GM21515 (cell line): ENCODE measurements around the gene MYL10.
"Not testable (repeated sequence)": the region's sequence is repeated elsewhere in the genome, so short reads cannot be mapped to it uniquely, and the experiment has no call there.

ENCODE experiments used
- ATAC-seq: cut with Tn5 transposase; IDR thresholded peaks from one replicate; pipeline ENCODE4 v1.9.1; 2021; ENCODE audit not compliant: unreplicated experiment

The MYL10 gene

DNA sequence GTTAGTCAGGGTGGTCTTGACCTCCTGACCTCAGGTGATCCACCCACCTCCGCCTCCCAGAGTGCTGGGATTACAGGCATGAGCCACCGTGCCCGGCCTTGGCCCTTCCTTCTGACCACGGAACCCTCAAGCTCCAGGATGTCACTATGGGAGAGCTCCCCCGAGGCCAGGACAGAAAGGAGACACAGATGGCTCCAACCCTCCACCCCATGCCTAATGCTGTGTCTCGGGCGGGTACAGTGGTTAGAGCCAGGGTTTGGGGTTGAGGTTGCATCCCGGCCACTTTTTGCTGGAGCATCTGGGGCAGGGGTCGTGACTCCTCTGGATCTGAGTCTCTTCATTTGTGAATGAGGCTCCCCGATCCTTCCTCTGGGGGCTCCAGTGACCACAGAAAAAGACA, 8.1 kb downstream of the MYL10 start:
- ATAC-seq: no peak

DNA sequence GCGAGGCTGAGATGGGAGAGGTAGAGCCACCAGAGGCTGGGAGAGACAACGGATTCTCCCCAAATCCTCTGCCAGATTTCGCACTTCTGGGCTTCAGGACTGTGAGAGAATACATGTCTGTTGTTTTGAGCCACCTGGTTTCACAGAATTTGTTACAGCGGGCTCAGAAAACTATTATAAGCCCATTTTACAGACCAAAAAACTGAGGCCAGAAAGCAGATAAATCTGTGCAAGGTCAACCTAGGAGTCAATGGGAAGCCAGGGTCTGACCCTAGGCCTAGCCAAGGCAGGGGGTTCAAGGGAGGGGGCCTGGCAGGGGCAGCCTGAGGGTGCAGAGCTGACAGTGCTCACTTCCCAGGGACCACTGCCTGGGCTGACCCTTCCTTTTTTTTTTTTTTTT, 8.7 kb downstream of the MYL10 start:
- ATAC-seq: no peak

DNA sequence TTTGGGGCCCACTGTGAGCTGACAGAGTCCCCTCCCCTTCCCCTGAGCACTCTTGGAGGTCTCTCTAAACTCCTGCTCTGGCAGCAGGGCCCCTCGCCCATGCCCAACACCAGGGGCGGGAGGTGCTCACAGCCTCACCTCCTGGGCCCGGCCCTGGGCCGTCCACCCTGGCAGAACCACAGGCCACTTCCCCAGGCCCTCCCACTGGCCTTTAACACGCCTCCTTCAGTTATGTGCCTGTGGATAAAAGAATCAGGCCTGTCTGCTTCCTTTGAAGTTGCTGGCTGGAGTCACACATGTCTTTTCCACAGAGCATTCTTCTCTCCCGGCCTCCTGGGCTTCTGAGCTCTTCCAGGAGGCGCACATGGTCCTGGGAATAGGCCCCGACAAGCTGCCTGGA, 10.2 kb downstream of the MYL10 start:
- no peak for ATAC-seq

DNA sequence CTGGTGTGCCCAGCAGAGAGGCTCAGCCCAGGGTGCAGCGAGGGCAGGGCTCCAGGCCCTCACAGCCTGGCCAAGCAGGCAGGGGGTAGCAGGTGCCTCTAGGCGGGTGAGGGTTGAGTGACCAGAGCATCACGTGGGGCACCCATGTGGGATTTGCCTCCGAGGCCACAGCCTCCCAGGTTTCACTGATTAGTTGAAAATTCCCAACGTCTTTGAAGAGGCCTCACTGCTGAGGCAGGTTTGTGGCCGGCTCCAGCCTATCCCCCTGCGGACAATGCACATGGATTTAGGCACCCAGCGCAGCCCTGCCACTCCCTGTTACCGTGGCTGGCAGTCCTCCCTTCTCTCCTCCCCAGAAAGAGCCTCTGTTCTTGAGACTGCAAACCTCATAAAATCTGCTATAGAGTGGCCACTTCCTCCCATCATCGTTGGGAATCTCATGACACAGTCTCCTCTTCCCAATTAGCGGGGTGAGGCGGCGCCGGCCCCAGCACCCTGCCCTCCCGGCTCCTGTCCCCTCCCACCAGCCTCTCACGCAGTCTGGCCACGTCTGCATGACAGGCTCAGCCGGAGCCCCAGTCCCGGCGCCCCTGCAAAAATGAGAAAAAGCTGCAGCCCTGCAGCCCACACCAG, 10.8 kb downstream of the MYL10 start:
- no peak for ATAC-seq

DNA sequence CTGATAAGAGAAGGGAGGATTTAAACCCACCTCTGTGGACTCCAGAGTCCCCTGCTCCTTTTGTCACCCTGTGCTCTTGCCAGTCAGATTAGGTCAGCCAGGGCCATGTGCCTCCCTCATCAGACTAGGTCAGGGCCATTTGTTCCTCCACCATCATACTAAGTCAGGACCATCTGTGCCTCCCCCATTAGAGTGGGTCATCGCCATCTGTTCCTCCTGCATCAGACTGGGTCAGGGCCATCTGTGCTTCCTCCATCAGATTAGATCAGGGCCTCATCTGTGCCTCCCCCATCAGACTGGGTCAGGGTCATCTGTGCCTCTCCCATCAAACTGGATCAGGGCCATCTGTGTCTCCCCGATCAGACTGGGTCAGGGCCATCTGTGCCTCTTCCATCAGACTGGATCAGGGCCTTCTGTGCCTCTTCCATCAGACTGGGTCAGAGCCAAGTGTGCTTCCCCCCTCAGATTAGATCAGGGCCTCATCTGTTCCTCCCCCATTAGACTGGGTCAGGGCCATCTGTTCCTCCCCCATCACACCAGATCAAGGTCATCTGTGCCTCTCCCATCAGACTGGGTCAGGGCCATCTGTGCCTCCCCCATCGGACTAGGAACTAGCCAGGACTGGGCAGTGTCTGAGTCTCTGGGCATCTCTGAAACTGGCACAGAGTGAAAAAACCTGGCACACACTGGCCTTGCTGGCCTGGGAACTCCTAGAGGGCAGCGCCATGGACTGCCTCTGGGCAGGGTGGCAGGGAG, 11.5 kb downstream of the MYL10 start:
- no peak for ATAC-seq

DNA sequence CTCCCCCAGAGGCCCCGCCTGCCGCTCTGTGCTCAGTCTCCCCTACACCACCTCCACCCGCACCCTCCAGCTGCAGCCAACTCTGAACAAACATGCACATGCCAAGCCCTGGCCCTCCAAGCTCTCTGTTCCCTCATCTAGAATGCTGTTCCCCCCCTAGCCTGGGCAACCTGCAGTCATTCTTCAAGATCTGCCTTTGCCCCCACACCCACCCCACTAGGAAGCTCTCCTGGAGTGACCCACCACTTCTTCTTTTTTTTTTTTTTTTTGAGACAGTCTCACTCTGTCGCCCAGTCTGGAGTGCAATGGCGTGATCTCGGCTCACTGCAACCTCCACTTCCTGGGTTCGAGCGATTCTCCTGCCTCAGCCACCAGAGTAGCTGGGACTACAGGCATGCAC, 13.7 kb downstream of the MYL10 start:
- ATAC-seq: no peak

DNA sequence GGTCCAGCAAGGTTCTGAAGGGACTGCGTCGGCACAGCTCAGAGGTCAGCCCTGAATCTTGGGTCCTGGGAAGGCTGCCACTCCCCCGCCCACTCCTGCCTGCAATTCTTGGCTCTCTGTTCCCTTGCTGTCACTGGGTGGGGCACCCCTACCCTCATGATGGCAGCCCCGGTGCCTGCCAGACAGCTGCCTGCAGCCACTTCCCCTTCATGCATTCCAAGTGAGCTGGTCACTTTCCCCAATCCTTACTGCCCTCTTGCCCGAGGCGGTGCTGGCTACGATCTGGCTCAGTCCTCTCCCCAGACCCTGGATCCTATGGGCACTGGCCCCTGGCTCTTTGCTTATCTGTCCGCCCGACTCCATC, 14.2 kb downstream of the MYL10 start:
- no peak for ATAC-seq

DNA sequence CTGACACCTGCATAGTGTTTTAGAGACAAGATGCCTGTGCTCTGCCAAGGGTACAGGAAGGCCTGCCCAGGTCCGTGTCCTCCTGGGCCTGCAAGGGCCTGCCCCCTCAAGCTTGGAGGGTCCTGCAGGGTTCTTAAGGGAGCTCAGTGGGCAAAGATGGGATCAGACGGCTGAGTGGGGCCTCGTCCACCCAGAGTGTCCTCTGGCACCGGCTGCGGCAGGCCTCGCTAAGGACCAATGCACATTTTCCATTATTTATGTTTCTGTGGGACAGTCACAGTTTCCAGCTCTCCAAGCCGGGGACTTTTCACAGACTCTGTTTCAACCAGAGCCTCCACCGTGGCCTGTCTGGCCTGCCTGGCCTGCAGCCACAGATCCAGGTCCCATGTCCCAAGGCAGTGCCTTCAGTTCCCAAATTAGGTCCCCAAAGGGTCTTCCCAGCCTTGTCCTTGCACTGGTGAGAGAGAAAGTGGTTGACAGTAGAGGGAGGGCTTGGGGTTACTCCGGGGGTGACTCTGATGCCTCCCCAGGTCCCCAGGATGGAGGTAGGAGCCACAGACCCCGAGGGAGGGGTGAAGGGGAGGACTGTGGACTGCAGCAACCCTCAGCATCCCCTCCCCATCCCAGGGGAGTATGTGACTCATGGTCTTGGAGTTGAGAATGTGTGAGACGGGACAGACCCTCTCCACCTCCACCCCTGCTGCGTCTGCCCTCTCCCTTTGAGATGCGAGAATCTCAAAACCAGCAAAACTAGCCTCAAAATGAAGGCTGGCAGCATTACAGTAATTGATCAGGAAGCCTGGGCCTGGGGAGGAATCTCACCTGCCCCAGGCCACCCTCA, 14.8 kb downstream of the MYL10 start:
- ATAC-seq: no peak

DNA sequence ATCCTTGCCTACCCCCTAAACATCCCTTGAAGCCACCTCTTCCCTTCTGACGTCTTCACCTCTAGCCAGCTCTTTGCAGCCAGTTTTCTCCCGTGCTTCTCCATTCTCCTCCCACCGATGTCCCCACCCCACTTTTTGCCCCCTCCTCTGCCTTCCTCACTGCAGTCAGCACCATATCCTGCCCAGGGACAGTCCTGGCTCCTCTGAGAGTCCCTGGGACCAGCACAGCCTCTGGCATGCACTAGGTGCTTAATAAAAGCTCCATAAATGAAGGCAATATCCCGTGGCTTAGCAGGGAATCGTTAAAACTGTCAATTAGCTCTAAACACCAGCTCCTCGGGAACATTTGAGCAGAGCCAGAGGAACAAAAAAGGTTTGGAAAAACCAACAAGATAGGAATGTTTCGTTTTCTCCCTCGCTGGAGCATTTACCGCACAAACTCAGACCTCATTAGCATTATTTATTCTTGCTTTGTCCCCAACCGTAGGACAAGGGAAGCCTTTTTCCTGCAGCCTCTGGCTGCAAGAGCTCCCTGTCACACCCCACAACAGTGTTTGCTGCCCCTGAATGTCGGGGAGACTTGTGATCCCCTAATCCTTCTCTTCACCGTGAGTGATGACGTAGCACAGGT, 16.1 kb downstream of the MYL10 start:
- ATAC-seq: no peak

DNA sequence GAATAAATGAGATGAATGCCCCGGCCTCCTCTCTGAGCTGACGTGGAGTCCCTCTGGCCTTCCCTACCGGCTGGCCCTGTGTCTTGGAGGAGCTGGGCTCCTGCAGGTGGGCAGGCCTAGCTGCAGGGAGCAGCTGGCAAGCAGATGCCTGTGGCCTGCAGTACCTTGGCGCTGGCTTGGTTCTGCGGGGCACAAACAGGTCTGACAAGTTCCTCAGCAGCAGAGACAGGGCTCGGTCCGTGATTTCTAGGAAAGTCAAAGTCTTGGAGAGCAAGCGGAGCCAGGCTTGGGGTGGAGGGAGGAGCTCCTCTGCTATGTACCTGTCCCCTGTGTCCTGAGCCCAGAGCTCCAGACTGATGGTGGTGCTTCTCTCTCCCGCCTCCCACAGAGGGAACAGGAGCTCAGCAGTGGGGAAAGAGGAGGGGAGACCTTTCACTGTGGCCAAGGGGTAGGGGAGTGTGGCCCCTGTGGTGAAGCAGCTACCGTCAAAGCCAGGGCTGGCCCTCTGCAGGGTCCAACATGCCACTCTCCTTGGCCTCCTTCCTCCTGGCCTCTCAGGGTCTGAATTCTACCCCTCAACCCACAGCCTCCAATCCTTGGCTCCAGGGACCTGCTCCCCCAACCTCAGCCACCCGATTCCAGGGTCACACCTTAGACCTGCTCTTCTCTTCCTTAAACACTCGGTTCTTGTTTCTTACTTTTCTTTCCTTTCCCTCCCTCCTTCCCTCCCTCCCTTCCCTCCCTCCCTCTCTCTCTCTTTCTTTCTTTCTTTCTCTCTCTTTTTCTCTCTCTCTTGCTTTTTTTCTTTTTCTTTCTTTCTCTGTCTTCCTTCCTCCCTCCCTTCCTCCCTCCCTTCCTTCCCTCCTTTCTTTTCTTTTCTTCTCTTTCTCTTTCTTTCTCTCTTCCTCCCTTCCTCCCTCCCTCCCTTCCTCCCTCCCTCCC, 20.1 kb downstream of the MYL10 start:
- no peak for ATAC-seq

DNA sequence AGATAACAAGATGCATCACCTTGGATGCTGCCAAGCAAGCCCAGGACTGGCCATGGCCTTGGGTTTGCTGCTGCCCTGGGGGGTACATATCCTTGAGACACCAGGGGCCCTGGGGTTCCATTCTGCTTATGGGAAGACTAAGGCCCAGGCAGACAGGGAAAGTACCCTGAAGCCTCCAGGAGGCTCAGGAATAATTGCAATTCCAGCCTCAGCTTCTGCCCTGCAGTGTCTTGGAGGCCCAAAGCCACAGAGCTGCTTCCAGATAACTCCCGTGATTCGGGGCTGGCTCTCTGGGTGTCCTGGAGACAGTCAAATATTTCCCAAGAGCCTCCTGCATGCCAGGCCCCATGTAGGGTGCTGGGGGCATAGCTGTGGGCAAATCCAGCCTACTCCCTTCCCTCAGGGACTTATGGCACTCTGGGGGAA, 22.6 kb downstream of the MYL10 start:
- no peak for ATAC-seq

DNA sequence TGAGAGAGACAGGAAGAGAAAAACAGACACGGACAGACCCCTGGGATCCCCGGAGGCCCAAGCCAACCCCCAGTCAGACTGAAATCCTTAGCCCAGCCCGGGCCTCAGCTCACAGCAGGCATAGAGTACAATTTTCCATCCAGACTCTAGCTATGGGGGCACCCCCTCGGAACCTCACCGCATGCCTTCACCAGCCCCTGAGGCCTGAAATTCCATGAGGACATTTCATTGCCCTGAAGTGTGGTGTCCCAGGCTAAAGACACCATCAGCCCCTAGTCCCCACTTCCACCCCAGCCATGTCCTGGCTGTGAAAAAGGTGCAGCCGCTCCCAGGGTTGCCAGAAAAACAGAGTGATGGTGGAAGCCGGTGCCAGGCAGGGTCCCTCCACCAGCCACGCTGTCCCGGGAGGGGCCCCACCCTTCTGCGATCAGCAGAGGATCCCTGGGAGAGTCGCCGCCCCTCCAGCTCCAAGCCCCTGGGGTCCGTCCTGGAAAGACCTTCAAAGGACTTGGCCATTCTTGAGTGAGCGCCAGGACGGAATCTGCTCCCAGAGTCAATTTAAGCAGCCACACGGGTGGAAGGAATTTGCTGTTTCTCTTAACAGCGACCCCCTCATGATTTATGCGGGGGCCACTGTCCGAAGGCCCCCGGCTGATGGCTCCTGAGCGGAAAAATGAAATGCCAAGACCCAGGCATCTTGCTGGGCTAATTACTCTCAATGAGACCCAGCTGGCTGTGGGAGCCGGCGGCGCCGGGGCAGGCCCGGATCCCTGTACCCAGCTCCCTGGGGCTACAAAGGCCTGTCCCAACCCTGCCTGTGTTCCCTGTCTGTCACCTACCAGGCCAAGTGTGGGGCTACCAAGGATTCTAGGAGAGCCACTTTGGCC, 23.2 kb downstream of the MYL10 start:
- no peak for ATAC-seq

DNA sequence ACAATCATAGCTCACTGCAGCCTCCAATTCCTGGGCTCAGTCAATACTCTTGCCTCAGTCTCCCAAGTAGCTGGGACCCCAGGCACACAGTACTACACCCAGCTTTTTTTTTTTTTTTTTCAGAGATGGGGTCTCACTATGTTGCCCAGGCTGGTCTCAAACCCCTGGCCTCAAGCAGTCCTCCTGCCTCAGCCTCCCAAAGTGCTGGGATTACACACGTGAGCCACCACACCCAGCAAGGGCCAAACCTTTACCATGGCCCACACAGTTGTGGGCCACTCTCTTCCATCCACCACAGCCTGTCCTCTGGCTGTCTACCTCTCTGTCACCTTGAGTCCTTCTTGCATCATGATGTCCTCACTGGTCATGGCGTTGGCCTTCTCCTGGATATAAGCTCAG, 24.2 kb downstream of the MYL10 start:
- ATAC-seq: not testable (repeated sequence)

DNA sequence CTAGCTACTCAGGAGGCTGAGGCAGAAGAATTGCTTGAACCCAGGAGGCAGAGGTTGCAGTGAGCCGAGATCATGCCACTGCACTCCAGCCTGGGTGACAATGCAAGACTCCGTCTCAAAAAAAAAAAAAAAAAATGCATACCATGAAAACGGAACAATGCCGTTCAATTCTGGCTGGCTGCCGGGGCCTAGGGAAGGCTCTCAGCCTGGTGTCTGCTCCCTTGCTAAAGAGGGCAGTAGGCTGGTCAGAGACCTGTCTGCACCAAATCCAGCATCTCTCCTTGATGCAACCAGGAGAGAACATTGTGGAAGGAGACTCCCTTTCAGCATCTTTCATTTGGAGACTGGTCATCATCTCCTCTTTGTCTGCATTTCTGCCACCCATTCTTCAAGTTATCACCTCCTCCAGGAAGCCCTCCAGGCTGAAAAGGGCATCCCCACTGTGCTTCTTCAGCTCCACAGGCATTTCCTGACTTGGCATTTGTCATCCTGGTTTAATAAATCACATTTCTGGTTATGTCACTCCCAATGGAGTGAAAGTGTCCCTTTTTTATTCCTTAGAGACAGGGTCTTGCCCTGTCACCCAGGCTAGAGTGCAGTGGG, 24.7 kb downstream of the MYL10 start:
- no peak for ATAC-seq

DNA sequence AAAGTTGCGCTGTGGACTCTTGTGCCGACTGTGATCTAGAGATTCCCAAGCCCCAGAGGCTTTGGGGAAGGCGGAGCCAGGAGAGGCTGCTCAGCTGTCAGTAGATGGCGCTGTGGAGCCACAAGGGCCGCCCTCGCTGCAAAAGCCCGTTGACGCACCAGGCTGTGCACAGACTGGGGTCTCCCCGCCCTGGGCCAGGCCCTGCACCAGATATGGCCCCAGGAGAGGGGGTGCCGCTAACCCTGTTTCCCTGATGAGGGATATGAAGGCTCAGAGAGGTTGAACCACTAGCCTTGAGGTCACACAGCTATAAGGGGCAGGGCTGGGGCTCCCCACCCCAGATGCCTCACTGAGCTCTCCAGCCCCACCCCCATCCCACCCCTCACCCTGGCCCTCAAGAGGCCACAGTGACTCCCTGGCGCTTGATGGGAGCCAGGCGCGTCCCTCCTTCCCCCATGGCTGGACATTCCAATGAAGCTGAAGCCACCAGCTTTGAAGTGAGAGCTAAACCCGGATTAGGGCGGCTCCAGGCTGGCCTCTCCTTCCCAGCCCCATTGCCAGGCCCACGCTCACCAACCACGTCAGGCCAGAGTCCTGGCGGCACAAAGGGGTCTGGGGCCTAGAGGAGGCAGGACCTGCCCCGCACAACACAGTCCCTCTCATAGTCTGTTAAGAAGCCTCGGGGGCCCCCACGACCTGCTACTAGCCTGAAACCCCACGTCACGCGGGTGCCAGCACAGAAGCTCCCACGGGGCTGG, 26.4 kb downstream of the MYL10 start:
- ATAC-seq: no peak

DNA sequence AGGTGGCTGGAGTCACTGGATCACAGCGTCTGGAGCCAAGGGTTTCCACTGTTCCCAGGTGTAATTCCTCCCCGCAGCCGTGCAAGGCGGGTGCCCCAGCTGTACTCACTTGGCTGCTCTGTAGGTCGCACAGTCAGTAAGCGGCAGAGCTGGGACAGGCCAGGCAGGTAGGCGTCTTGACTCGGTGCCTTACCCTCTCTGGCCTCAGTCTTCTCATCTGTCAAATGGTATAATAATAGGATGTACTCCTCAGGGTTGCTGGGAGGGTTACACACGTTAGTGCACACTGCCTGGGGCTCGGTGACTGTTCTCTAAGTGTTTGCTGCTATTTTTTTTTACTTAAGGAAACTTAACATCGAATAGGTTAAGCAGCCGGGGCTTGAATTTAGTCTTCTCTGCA, 27.0 kb downstream of the MYL10 start:
- no peak for ATAC-seq

DNA sequence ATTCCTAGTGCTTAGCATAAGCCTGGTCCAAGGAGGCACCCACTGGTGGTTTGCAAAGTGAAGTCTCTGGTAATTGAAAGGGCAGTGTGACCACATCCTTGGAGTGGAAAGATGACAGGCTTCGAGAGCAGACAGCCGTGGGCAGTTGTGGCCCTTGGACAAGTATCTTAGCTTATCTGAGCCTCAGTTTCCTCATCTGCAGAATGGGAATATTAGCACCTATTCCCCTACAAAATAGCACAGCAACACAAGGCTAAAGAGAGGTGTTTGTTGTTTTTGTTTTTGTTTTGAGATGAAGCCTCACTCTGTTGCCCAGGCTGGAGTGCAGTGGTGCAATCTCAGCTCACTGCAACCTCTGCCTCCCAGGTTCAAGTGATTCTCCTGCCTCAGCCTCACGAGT, 29.3 kb downstream of the MYL10 start:
- no peak for ATAC-seq

DNA sequence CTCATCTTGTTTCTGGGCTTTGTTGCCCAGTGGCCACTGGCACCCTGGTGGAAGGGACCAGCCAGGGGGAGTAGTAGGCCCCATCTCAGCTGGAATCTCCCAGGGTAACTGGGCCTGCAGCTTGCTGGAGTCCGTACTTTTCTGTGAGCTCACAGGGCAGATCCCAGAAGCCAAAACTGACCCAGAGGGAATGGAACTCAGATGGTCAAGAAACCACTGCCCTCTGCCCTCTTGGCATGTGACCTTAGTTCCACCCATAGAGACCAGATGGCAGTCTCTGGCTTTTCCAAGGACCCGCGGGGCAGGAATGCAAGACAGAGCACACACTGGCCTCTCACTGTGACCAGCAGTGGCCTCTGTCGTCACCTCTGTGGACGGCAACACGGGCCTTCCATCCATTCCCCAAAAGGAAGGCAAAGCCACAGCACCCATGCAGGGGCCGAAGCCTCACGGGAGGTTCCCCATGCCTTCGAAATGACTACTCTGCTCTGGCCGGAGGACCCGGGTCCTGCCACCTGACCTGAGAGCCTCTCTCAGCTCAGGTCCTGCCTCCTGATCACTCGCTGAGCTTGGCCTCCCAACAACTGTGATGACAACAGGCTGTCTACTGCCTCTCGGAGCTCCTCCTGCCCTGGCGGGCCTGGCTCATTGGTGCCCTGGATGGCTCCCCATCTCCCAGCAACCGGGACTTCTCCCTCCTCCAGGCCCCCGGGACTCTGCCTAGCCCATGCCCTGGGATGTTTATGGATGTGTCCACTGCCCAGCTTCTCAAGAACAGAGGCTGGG, 29.9 kb downstream of the MYL10 start:
- ATAC-seq: no peak
